Stromal cell of bone marrow (primary cell): ENCODE measurements around the gene ARAP1.

Experiments used
- DNase-seq: peaks from one replicate; pipeline ENCODE4 v3.0.0-alpha.2; 2012; ENCODE audit warnings: low read depth

Gene ARAP1

GRCh38 chr11:72685560-72686480 lies 66.4 kb downstream of the ARAP1 start:
- no peak for DNase-seq

- peak; percentile 31 for DNase-seq
Observed at GRCh38 chr11:72684236-72684912, 67.8 kb downstream of the ARAP1 start.

- DNase-seq = peak; percentile 10
Observed at GRCh38 chr11:72683782-72684200, 68.4 kb downstream of the ARAP1 start.

- DNase-seq = no peak
Observed at GRCh38 chr11:72682858-72683243, 69.4 kb downstream of the ARAP1 start.

- DNase-seq = no peak
Observed at GRCh38 chr11:72682238-72682857, 69.9 kb downstream of the ARAP1 start.

- no peak for DNase-seq
Observed at GRCh38 chr11:72681226-72682153, 70.7 kb downstream of the ARAP1 start.

GRCh38 chr11:72680624-72681158 lies 71.5 kb downstream of the ARAP1 start:
- no peak for DNase-seq

- no peak for DNase-seq
Observed at GRCh38 chr11:72679869-72680268, 72.3 kb downstream of the ARAP1 start.

- DNase-seq = no peak
Observed at GRCh38 chr11:72678524-72678923, 73.7 kb downstream of the ARAP1 start.

- no peak for DNase-seq
Observed at GRCh38 chr11:72676861-72677341, 75.3 kb downstream of the ARAP1 start.

GRCh38 chr11:72675221-72675620 lies 77.0 kb downstream of the ARAP1 start:
- no peak for DNase-seq

GRCh38 chr11:72673943-72674828 lies 78.0 kb downstream of the ARAP1 start, which contains the start of gene PDE2A:
Gene PDE2A (minus strand): TSS chr11:72674422. CDS start chr11:72674207, 215 bp downstream.
- no peak for DNase-seq

- no peak for DNase-seq
Observed at GRCh38 chr11:72673284-72673942, 78.8 kb downstream of the ARAP1 start.

- DNase-seq = no peak
Observed at GRCh38 chr11:72672597-72673238, 79.5 kb downstream of the ARAP1 start.

- no peak for DNase-seq
Observed at GRCh38 chr11:72671152-72672099, 80.8 kb downstream of the ARAP1 start.

- no peak for DNase-seq
Observed at GRCh38 chr11:72670041-72670440, 82.2 kb downstream of the ARAP1 start.

GRCh38 chr11:72669527-72669926 lies 82.7 kb downstream of the ARAP1 start:
- DNase-seq = no peak
